ENCODE results near the gene UGGT1.

DNA sequence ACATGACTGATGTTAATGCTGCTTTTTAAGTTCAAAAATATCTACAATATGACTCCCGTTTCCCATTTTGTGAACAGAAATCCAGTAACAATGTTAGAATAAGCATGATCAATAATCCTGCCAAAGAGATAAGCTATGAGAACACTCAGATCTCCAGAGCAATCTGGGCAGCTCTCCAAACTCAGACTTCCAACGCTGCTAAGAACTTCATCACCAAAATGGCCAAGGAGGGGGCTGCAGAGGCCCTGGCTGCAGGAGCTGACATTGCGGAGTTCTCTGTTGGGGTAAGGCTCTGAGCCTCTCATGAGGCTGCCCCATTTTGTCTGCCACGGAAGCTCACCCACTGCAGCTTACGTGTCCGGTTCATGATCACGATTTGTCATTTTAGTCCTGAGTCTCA is 68.4 kb downstream of the UGGT1 start:
- no peak for TF ChIP-seq POLR2A (IDR thresholded peaks at IDR 0.05)
- TF ChIP-seq, protein P1, sequence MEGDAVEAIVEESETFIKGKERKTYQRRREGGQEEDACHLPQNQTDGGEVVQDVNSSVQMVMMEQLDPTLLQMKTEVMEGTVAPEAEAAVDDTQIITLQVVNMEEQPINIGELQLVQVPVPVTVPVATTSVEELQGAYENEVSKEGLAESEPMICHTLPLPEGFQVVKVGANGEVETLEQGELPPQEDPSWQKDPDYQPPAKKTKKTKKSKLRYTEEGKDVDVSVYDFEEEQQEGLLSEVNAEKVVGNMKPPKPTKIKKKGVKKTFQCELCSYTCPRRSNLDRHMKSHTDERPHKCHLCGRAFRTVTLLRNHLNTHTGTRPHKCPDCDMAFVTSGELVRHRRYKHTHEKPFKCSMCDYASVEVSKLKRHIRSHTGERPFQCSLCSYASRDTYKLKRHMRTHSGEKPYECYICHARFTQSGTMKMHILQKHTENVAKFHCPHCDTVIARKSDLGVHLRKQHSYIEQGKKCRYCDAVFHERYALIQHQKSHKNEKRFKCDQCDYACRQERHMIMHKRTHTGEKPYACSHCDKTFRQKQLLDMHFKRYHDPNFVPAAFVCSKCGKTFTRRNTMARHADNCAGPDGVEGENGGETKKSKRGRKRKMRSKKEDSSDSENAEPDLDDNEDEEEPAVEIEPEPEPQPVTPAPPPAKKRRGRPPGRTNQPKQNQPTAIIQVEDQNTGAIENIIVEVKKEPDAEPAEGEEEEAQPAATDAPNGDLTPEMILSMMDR (IDR thresholded peaks at IDR 0.05), result no peak

All from testis (tissue), 2 donors.